Adipose tissue (tissue), 3 donors: ENCODE results near the gene NREP. TPM values are rescaled to one million over a fixed set of nuclear protein-coding genes. Genes with fewer than 3 reads are reported as not detected.
"Not testable (repeated sequence)": the region's sequence is repeated elsewhere in the genome, so short reads cannot be mapped to it uniquely, and the experiment has no call there.

ENCODE experiments used
- H3K27ac ChIP-seq: one replicate; pipeline ENCODE4 v1.5.1; 2013; ENCODE audit warnings: low read depth, low read length
- WGBS, 3 donors: extraction: QIAGEN DNeasy Blood & Tissue Kit; methylation state at CpG; one replicate each; pipeline ENCODE4 v1.1.7; 2013; 5-methylcytosine and 5-hydroxymethylcytosine counted together
- polyA plus RNA-seq, 3 donors: library from polyadenylated mRNA; stranded (reverse); fragments of 200-250 nt; gene quantifications; one replicate each; pipeline ENCODE4 v1.2.3, GENCODE V29; 2013
- donor health status: healthy with polysubstance abuse.
- donor health status: Bipolar disorder and iron deficiency.
- donor health status: healthy.

The NREP gene
- polyA plus RNA-seq, 3 donors: 4.9 to 11.6 (median 6.8) TPM

- H3K27ac ChIP-seq: not testable (repeated sequence)
- WGBS, 3 donors: 94 to 98% (median 94%) methylated on average over 3 of the region's 3 CpGs
These were observed 40.2 kb downstream of the NREP start for GRCh38 chr5:111716789-111717188.

DNA sequence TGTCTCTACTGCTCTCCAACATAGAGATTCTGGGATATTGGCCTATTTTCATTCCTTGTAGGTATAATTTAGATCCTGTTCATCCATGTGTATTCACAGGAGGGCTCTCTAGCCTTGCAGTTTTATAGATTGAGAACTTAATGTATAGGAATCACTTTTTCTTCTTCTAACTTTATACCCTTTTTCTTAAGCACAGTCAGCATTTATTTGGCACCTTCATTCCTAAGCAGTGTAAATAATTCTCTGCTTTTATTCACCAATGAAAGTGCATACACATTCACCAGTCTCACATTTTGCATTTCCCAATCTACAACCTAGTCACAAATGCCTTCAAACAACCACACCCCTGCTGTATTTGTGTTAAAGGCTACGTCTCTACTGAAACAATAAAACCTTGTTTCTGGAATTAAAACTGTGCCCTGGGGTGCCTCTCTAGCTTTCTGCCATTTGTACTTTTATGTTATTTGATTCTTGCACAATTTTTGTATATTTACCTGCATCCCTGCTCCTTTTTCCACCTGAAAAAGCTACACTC is 49.3 kb downstream of the NREP start:
- 80 to 86% (median 81%) methylated on average over 1 of the region's 1 CpG for WGBS, 3 donors

GRCh38 chr5:111706345-111706744 is 50.6 kb downstream of the NREP start:
- WGBS, 3 donors: 24 to 54% (median 54%) methylated on average over 4 of the region's 4 CpGs
- no peak overlapping the region for H3K27ac ChIP-seq

More for the DNA sequence above, 49.3 kb downstream of the NREP start:
- no peak overlapping the region for H3K27ac ChIP-seq

DNA sequence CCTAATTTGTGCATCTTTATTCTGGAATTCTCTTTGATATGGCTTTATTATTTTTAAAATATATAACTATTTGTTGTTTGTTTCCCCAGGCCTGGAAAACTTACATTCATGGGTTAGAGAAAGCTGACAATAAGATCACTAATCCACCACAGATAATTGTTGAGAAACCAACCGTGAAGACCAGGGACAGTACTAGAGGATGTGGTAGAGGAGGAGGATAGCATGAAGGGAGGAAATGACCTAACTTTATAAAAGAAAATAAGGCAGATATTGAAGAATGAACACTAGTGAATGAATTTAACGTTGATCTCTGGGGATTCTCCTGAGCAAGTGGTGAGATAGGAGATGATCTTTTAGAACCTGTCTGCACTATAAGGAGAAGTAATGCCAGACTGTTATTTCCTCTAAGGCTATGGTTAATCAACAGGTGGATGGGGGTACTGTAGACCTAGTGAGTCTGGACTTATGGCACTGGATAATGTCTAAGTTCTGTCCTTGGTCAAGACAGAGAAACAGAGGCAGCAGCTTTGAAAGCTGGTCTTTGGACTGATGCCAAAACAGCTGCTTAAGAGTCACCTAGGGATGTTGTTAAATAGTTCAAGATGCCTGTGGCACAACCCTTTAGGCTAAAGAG is 52.4 kb downstream of the NREP start:
- 41 to 83% (median 48%) methylated on average over 2 of the region's 2 CpGs for WGBS, 3 donors
- no peak overlapping the region for H3K27ac ChIP-seq

GRCh38 chr5:111703662-111704061 is 53.3 kb downstream of the NREP start:
- 60 to 80% (median 60%) methylated on average over 3 of the region's 3 CpGs for WGBS, 3 donors
- H3K27ac ChIP-seq: no peak overlapping the region

GRCh38 chr5:111699976-111700375 is 57.0 kb downstream of the NREP start:
- no peak overlapping the region for H3K27ac ChIP-seq
- 29 to 90% (median 86%) methylated on average over 6 of the region's 6 CpGs for WGBS, 3 donors

DNA sequence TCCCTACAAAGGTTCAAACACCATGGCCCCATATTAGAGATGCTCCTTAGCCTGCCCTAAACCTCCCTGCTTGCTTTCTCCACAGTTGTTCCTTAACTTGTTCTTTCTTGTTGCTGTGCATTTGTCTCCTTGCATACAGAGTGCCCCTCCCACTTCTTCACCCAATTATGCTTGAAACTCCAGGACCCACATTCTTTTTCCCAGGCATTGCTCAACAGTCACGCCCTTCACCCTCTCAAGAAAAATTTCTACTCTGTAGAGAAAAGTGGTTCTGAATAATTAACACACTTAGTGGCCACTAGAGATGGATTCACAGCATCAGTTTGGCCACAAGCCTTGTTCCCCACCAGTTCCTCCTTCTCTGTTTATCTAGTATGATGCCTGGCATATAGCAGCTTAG is 57.7 kb downstream of the NREP start:
- no peak overlapping the region for H3K27ac ChIP-seq
- 68 to 88% (median 76%) methylated on average over 1 of the region's 1 CpG for WGBS, 3 donors

GRCh38 chr5:111697881-111698757 is 58.9 kb downstream of the NREP start:
- H3K27ac ChIP-seq: no peak overlapping the region
- WGBS, 3 donors: 69 to 80% (median 72%) methylated on average over 6 of the region's 6 CpGs

DNA sequence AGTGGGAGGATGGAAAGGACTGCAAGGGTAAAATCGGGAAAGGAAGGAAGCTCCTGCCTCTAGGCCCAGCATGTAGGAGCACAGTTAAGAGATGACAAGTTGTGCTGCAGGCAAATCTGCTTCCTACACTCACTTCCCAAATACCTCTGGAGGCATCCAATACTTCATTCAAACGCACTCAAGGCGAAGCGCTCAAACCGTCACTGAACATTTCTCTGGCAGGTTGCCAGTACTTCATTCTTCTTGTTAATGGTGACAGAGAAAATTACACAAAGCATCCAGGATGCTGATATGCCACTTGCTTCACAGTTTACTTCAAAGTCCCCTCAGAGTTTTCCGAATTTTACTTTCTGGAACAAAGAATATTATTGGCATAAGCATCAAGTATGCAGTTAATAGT is 59.8 kb downstream of the NREP start:
- 21 to 62% (median 29%) methylated on average over 6 of the region's 6 CpGs for WGBS, 3 donors
- H3K27ac ChIP-seq: no peak overlapping the region

DNA sequence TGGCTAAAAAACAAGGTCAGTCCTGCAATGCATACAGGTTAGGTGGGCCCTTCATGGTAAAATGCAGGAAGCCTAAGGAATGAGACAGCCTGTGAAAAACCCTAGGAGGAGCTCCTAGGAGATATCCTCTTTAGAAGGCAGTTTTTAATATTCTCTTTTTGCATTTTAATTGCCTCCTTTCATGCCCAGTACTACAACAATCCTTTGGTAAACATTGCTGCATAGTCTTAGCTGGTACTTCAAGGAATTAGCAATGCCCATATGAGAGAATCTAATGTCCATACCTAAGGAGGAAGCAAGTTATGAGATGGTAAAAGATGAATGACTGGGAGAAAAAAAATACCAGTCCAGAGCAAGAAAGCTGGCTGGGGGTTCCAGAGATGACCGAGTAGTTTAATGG is 61.0 kb downstream of the NREP start:
- no peak overlapping the region for H3K27ac ChIP-seq
- 86 to 94% (median 91%) methylated on average over 1 of the region's 1 CpG for WGBS, 3 donors

GRCh38 chr5:111694133-111694532 is 62.9 kb downstream of the NREP start:
- 67 to 93% (median 75%) methylated on average over 1 of the region's 1 CpG for WGBS, 3 donors
- no peak overlapping the region for H3K27ac ChIP-seq

DNA sequence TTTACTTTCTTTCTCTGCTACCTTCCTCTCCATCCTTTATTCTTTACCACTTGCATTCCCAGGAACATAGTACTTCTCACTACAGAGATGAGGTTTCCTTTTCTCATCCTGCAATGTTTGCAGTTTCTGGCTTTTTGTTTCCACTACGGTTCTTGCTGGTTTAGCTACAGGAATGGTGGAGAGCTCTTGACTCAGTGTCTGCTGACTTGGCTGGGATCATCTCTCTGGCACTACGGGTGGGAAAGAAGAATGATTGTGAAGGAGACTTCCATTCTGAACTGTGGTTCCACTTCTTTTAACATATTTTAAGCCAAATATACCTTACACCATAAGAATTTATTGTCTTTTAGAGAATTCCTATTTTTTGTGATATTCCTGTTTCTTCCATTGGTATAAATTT is 65.1 kb downstream of the NREP start:
- no peak overlapping the region for H3K27ac ChIP-seq
- 79 to 85% (median 79%) methylated on average over 2 of the region's 2 CpGs for WGBS, 3 donors

DNA sequence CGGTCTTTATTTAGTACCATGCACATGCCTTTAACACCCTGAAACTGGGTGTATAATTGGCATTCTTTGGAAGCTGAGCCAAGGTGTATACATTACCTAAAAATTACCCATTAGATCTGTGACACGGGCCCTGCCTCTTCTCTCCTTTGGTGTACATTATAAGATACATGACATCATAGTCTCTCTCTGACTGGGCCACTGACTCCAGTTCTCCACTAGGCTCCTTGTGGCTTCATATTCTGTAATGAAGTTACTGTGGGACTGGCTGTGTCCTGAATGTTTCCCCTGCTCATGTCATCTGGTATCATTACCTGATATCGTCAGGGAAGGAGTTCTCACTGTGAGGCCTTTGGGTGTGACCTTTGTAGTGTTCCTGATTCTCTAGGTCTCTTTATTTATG is 65.5 kb downstream of the NREP start:
- 90 to 94% (median 91%) methylated on average over 3 of the region's 3 CpGs for WGBS, 3 donors
- H3K27ac ChIP-seq: no peak overlapping the region

GRCh38 chr5:111689357-111689935 is 67.5 kb downstream of the NREP start:
- H3K27ac ChIP-seq: no peak overlapping the region
- WGBS, 3 donors: 65 to 95% (median 95%) methylated on average over 1 of the region's 1 CpG

DNA sequence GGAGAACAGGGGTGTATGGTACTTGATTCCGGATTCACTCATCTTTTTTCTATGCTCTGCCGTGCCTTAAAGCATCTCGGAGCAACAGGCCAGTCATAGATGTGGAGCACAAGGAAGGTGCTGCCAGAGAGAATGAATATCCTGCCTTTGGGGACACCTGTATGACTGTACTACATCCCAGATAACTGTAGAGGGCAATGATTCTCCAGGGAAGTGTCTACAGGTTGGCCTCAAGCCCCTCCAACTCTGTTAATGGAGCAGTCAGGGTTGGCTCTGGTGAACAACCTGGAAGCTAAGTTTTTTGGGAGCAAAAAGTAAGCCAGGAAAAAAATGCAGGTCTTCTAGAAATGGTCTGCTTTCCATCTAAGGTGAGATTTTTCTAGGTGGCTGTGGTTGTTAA is 71.0 kb downstream of the NREP start:
- 96 to 99% (median 97%) methylated on average over 3 of the region's 3 CpGs for WGBS, 3 donors
- H3K27ac ChIP-seq: no peak overlapping the region

- 91 to 96% (median 92%) methylated on average over 6 of the region's 6 CpGs for WGBS, 3 donors
These were observed 74.4 kb downstream of the NREP start for GRCh38 chr5:111682641-111683040.

DNA sequence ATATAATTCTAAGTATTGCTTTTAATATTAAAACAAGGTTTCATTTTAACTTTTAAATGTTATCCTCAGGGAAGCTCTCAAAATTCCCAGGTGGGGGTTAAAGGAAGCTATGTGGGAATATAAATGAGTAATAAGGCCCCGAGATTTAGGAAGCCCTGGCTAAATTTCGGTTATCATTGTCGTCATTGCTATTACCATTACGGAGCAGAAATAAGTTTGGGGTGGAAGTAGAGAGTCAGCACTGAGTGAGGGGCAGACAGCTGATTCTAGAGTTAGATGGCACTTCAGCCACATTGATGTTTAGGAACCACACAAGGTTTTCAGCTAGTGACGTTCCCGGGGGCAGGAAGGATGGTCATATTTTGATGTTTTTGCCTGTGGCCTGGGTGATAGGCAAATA is 74.9 kb downstream of the NREP start:
- H3K27ac ChIP-seq: no peak overlapping the region
- 47 to 81% (median 56%) methylated on average over 6 of the region's 6 CpGs for WGBS, 3 donors

More at GRCh38 chr5:111682641-111683040, 74.4 kb downstream of the NREP start:
- no peak overlapping the region for H3K27ac ChIP-seq

GRCh38 chr5:111681414-111682120 is 75.4 kb downstream of the NREP start:
- WGBS, 3 donors: 54 to 68% (median 56%) methylated on average over 8 of the region's 8 CpGs
- H3K27ac ChIP-seq: no peak overlapping the region
